ENCODE data around the gene HMGXB3.

The HMGXB3 gene

GRCh38 chr5:150092159-150092787 is 91.7 kb downstream of the HMGXB3 start:
- DNase-seq (ENCODE audit: low spot score) = no peak

DNA sequence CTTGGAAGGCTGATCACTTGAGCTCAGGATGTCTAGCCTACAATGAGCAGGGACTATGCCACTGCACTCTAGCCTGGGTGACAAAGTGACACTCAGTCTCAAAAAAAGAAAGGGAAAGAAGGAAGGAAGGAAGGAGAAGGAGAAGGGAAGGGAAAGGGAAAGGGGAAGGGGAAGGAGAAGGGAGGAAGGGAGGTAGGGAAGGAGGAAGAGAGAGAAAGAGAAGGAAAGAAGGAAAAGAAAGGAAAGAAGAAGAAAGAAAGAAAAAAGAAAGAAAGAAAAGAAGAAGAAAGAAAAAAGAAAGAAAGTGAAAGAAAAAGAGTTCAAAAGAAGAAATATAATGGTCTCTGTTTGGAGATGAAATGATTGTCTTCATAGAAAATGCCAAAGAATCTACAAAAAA is 96.6 kb downstream of the HMGXB3 start:
- DNase-seq (ENCODE audit: low spot score) = no peak

- DNase-seq (ENCODE audit: low spot score) = no peak
These were observed 100.5 kb downstream of the HMGXB3 start for GRCh38 chr5:150101023-150101422.

Data from Ammon's horn (tissue), 1 donor.